Measurements from ENCODE around the gene THOP1.
"Not testable (repeated sequence)": the region's sequence is repeated elsewhere in the genome, so short reads cannot be mapped to it uniquely, and the experiment has no call there.

The THOP1 gene

DNA sequence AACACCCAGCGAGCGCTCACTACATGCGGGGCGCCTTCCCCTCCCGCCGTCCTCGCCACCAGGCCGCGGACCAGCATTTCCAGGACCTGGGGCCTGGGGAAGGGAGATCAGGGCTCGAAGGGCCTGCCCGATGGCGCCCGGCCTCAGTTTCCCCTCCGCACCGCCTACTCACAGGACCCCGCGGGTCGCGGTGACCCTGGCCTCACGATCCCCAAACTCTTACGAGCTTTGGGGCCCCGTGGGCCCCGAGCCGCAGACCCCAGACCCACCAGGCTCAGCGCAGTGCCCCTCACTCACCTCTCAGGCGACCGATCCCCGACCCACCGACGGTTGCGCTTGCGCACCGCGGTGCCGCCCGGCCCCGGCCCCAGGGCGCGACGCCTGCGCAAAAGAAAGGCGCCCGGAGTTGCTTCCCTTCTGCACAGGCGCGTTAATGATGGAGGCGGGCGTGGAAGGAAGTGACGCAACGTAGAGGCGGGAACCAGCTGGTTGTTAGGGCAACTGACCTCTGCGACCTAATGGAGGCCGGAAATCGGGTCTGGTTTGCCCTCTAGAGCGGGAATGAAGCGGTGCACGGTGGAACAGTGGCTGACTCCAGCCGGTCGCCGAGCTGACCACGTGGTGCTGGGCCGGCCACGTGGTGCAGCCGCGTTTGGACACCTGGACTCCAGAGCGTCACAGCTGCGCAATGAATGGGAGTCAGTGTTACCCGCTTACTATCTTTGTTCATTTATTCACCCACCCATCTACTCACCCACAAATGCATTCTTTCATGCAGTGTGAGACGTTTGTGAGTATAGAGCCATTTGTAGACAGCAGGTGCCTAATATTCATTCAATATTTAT lies 2.1 kb upstream of the THOP1 start, which contains the start of gene SGTA:
SGTA (minus strand) TSS at position 338 of the 845 bp plus-strand sequence. CDS start 14,205 bp downstream, outside the sequence.
- peak; percentile 95 for DNase-seq

DNA sequence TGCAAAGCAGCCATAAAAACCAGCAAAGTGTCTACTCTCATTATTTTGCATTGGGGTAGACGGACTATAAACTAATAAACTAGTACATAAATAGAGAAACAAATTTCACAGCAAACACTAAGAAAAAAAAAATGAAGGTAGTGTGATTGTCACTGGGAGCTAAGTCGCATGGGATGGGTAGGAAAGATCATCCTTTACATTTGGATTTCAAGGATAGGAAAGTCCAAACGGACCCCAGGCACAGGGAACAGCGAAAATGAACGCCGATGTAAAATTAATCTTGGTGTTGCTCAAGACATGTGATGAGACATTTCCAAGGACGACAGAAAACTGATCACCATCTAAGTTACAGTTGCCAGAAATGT lies 1.5 kb upstream of the THOP1 start:
- no peak for DNase-seq

DNA sequence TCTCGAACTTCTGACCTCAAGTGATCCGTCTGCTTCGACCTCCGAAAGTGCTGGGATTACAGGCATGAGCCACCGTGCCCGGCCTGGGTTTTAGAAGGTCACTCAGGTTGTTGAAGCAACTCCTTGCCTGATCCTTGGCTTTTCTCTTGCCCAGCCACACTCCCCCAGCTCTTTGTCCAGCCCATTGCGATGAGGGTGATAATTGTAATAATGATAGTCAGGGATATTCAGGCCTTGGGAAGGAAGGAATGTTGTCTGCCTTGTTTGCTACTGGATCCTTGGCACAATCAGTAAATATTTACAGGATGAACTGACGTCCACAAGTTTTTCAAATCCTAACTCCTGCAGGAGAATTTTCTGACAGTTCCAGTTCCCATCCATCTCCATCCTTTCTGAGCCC lies 1.8 kb downstream of the THOP1 start:
- DNase-seq = no peak

DNA sequence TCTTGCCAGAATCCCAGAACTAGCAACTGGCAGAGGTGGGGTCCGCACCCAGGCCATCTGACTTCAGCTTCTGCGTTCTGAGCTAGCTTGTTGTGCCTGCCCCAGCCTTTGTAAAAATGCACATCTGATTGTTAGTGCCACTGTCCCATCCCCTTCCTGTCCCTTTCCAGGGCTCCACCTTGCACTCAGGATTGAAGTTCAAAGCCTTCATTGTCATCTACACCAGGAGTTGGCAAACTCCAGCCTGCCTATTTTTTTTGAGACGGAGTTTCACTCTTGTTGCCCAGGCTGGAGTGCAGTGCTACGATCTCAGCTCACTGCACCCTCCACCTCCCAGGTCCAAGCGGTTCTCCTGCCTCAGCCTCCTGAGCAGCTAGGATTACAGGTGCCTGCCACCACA lies 2.9 kb downstream of the THOP1 start:
- no peak for DNase-seq

DNA sequence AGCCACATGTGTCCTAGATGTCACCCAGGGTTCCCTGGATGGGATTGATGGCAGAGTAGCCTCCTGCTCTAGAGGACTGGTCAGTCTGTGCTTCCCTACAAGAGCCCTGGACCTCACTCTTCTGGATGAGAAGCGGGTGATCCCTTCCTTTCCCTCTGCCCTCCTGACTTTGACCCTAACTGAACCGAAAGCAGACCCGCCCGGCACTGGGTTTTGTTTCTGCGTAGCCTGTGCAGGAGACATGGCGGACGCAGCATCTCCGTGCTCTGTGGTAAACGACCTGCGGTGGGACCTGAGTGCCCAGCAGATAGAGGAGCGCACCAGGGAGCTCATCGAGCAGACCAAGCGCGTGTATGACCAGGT lies 4.9 kb downstream of the THOP1 start:
- no peak for DNase-seq

DNA sequence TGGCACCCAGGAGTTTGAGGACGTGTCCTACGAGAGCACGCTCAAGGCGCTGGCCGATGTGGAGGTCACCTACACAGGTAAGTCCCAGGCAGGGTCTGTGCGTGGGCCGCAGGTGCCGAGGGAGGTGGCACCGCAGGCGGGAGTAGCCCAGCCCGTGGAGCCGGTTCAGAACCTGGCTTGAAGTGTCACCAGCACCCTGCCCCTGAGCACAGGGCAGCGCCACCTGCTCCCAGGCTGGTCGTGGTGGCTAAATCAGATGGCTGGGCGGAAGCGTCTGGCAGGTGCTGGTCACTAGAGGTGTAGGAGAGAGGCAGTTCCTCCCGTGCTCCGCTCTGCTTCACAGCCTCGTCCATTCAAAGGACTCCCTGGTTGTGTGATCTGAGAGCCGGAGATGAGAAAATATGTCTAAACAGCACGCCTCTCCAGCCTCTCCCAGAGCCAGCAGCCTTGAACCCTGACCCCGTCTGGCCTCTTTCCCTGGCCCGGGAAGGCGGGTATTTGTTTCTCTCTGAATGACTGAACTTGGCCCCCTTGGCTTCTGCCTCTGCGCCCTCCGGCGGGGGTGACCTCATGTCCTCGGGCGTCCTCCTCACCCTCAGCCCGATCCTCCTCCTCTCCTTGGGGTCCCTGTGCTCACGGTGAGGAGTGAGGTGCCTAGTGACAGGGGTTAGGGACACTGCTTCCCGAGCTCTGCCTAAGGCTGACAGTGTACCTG lies 5.4 kb downstream of the THOP1 start:
- no peak for DNase-seq

DNA sequence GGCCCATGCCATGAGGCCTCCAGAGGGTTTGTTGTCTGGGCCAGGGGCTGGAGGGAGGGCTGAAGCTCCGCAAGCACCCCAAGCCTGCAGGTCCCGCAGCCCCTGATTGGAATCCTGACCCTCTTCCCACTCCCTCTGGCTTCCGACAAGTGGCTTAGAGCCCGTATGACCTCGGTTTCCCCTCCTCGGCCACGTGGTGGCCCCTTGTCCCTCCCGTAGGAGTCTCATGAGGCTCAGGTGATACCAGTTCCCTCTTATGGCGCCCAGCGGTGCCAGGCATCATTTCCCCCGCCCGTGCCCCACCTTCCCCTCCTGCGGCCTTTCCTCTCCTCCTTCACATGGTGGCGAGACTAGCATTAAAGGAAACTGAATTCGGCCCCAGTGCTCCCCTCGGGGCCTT lies 6.1 kb downstream of the THOP1 start:
- no peak for DNase-seq

DNA sequence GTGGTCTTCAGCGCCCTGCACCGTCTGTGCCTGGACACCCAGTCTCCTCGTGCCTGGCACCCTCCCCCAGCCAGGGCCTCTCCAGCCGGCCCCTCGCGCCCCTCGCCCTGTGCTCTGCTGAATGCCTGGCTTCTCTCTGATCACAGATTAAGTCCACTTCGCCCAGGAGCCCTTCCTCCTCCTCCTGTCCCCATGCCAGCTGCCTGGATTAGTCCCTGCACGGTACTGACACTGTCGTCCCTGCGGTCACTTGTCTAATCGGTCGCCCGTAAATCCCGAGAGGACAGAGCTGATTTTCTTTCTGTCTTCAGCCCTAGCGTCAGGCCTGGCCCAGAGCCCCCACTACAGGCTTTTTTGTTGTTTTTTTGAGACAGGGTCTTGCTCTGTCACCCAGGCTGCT lies 6.6 kb downstream of the THOP1 start:
- DNase-seq = no peak

DNA sequence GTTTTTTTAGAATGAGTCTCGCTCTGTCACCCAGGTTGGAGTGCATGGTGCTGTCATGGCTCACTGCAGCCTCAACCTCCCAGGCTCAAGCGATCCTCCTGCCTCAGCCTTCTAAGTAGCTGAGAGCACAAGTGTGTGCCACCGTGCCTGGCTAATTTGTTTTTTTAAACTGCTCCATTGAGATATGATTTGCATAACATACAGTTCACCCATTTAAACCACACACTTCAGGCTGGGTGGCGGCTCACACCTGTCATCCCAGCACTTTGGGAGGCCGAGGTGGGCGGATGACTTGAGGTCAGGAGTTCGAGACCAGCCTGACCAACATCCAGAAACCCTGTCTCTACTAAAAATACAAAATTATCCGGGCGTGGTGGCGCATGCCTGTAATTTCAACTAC lies 7.4 kb downstream of the THOP1 start:
- DNase-seq = not testable (repeated sequence)

DNA sequence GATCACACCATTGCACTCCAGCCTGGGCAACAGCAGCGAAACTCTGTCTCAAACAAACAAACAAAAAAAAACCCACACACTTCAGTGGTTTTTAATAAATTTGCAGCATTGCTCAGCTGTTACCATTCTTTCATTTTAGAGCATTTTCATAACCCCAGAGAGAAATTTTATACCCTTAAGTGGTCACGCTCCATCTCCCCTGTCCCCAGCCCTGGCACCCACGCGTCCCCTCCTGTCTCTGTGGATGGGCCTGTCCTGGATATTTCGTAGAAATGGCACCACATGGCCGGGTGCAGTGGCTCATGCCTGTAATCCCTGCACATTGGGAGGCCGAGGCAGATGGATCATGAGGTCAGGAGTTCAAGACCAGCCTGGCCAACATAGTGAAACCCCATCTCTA lies 7.8 kb downstream of the THOP1 start:
- DNase-seq = no peak

DNA sequence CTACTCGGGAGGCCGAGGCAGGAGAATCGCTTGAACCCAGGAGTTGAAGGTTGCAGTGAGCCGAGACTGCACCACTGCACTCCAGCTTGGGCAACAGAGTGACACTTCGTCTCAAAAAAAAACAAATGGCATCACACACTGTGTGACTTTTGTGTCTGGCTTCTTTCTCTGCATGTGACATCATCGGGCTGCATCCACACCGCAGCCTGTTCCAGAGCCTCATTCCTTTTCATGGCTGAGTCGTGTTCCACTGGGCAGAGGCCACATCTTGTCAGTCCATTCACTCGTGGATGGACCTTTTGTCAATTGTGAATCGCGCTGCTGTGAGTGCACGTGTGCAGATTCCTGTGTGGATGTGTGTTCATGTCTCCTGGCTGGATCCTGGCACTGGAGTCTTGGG lies 8.3 kb downstream of the THOP1 start:
- no peak for DNase-seq

DNA sequence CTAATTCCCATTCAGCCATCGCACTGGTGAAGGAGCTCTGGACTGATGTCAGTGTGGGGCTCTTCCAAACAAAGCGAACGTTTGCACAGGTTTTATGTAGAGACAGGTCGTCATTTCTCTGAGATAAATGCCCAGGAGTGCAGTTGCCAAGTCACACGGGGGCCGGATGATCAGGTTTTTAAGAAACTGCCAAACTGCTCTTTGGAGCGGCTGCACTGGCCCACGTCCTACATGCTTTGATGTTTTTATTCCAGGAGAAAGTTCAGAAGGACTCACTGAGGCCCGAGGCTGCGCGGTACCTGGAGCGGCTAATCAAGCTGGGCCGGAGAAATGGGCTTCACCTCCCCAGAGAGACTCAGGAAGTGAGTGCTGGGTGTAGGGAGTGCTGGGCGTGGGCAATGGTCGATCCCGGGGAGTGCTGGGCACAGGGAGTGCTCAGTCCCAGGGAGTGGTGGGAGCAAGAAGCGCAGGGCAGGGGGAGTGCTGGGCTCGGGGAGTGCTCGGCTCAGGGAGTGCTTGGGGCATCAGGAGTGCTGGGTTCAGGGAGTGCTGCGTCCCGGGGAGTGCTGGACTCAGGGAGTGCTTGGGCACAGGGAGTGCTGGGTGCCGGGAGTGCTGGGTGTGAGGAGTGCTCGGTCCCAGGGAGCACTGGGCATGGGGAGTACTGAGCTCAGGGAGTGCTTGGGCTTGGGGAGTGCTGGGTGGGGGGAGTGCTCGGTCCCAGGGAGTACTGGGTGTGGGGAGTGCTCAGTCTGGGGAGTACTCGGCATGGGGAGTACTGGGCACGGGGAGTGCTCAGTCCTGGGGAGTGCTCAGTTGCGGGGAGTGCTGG lies 10.7 kb downstream of the THOP1 start:
- DNase-seq = no peak

DNA sequence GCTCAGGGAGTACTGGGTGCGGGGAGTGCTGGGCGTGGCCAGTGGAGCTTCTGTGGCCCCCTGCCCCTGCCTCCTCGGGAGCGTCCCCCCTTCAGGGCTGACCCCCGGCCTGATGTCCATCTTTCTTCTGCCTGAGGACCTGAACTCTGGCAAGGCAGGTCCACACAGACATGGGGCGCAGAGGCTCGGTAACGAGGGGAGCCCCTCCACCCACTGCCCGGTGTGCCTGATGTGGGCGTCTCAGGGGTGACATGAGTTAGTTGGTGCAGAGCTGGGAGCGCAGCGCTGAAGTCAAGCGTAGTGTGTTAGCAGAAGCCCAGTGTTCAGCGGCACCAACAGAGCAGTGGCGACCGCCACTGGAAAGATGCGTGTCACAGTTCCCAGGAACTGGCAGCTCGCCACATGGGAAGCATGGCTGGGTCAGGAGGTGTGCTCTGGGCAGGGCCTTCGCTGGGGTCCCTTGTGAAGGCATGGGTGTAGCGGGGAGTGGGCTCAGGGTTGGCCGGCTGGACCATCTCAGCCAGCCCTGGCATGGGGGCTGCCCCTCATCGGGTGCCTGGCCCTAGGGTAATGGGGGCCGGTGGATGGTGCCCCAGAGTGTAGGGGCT lies 11.5 kb downstream of the THOP1 start:
- DNase-seq = no peak

DNA sequence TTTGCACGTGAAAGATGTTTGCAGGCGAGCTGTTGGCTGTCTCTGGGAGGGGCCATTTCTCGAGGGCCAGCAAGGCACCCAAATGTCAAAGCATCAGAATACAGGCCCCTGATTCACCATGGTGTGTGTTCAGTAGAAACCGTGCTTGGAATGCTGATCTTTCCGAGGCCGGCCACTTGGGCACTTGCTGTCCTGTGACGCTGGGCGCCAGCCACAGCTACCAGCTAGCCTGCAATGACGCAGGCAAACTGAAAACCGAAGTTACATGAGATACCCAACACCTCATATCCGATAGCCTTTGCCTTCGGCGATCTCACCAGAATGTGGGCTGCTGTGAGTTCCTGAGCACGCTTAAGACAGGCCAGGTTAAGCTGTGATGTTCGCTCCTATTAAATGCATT lies 12.0 kb downstream of the THOP1 start:
- DNase-seq = no peak

DNA sequence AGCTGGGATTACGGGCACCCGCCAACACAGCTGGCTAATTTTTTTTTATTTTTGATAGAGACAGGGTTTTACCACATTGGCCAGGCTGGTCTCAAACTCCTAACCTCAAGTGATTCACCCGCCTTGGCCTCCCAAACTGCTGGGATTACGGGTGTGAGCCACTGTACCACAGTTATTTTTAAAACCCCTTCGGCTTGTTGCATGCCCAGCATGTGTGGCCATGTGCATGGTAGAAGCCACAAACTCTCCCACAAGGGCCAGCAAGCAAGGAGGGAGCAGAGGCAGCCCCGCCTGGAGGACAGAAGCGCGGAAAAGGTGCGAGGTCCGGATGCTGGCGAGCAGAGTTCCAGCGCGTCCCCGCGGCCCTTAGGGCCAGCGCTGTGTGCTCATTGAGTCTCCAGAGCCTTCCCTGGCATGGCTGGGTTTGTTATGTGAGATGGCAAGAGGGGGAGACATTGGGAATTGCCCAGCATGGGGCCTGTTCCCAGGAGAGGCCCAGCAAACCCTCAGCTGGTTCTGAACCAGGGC lies 12.9 kb downstream of the THOP1 start:
- DNase-seq = no peak

DNA sequence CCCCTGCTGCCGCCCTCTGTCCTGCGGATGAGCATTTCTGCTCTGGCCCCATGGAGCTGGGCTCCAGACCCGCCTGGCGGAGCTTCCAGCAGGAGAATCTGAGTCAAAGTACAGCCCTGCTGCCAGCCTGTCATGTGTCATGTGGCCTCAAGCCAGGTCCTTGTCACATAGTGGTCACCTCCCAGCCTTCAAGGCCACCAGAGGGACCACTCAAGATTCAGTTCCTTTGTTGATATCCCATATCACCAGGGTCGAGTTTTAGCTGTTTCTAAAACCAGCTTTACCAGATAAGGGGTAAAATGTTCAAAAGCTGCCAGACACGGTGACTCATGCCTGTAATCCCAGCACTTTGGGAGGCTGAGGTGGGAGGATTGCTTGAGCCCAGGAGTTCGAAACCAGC lies 13.4 kb downstream of the THOP1 start:
- DNase-seq = no peak

DNA sequence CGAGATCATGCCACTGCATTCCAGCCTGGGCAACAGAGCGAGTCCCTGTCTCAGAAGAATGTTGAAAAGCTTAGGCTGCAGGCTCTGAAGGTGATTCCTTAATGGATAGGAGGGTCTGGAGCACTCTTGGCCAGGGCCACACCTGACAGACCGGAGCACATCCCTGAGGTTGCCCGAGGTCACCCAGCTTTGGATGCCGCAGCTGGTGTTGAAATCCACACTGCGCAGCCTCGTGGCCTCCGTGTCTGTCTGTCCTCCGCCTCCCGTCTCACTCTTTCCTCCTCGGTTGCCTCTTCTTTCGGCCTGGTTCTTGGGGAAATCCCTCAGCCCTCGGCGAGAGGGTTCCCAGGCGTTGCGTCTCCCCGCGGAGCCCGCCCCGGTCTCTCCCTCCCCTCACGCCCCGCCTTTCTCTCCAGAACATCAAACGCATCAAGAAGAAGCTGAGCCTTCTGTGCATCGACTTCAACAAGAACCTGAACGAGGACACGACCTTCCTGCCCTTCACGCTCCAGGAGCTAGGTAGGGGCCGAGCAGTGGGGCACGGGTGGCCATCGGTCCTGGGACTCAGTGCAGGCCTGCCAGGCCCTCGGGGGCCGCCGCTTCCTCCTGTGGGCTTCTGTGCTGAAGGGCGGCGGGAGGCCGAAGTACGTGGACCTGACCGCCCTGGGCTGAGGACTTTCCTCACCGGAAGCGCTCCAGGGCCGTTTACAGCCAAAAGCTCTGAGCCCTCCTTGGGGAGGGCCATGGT lies 14.1 kb downstream of the THOP1 start:
- no peak for DNase-seq

DNA sequence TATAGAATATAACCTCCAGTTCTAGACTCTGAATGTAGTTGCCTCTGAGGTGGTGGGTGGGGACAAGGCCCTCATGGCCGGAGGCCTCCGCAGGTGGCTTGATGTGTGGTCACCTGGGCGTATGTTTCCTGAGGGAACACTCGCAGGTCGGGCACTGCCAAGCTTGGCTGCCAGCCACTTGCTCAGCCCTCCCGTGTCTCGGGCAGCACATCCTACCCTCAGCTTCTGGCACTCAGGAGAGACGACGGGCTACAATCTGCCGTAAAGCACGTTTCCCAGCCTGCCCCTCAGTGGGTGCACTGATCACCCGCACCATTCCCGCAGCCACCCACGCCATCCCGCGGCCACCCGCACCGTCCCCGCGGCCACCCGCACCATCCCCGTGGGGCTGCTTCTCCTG lies 15.2 kb downstream of the THOP1 start:
- DNase-seq = no peak

DNA sequence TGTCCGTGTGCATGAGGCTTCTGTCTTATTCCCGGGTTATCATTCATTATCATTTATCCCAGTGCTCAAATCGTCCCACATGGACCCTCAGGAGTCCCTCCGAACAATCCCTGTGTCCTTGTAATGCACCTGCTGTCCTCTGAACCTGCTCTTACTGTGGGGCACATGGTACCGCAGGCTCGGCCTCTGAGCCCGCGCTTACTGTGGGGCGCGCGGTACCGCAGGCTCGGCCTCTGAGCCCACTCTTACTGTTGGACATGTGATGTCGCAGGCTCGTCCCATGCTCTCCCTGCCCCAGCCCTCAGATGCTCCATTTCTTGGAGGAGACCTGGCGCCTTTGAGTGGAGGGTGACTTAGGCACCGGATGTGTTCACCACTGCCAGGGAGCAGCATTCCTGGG lies 17.5 kb downstream of the THOP1 start:
- no peak for DNase-seq

DNA sequence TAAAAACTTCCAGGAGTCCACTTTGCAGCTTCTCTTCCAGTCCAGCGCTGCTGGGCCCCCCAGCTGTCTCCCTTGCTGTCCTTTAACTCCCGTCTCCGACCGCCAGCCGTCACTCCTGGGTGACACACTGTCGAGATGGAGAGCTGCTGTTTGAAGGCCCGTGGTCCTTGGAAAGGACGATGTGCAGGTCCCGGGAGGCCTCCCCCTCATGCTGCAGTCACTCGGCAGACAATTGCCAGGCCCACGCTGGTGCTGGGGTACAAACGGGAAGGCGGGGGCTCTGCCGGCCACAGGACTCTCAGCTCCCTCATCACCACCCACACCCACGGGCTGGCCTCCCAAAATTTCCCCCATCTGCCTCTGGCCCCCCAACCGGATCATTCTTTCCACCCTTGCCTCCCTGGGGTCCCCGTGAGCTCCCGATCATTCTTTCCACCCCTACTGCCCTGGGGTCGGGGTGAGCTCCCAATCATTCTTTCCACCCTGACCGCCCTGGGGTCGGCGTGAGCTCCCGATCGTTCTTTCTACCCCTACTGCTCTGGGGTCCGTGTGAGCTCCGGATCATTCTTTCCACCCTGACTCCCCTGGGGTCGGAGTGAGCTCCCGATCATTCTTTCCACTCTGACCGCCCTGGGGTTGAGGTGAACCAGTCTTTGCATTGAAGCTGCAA lies 18.3 kb downstream of the THOP1 start:
- no peak for DNase-seq

DNA sequence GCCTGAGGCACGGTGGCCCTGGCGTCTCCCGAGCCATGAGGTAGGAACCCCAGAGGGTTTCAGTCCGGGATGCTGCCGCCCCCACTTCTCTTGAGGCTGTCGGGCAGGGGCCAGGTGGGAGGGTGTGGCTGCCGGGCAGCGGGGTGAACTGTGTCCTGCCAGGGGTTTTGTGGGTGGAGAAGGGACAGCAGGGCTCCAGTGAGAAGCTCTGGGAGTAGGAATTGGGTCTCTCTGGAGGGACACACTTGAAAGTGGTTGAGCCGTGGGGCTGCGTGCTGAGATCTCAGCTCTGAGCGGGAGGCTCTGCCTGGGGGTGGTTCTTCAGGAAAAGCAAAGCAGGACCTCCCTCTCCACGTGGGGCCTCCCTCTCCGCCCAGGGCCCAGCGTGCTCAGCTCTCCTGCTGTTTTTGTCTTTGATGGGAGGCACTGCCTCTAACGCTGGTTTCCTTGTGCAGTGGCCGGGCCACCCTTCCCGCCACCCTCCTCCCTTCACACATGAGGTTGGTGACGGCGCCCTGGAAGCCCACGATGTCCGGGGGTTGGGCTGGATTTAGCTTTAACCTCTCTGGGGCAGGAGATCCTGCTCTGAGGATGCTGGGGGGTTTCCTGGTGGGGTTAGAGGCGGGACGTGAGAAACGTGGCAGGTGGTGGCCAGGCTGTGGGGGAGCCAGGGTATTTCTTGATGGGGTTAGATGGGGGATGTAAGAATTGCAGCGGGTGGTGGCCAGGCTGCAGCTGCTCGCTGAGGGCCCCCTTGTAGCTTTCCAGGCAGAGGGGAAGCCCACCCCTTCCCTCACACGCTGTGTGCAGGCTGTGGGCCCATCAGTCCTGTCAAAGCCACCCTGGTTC lies 19.1 kb downstream of the THOP1 start:
- no peak for DNase-seq

Measured in activated T-cell treated with anti-CD3 and anti-CD28 coated beads for 4 hours (primary cell).